ENCODE results near the gene CXorf38. TPM values are rescaled to one million over a fixed set of nuclear protein-coding genes. Genes with fewer than 3 reads are reported as not detected.

CXorf38 gene
- total and polyA plus RNA-seq, 2 experiments from 2014 or later: 6.5 to 8.8 TPM

GRCh38 chrX:40687169-40687568 lies 39.8 kb upstream of the CXorf38 start (continued):
- no peak for TF ChIP-seq ZNF462 (CRISPR knock-in tag; IDR thresholded peaks at IDR 0.05)
- TF ChIP-seq ZNF331 (CRISPR knock-in tag; IDR thresholded peaks at IDR 0.05; ENCODE audit: low read depth): no peak
- no peak for TF ChIP-seq JUNB (IDR thresholded peaks at IDR 0.05; ENCODE audit: unreplicated experiment)
- TF ChIP-seq EZH2phosphoT487 (IDR thresholded peaks at IDR 0.05; ENCODE audit: unreplicated experiment): no peak
- TF ChIP-seq, protein P1, sequence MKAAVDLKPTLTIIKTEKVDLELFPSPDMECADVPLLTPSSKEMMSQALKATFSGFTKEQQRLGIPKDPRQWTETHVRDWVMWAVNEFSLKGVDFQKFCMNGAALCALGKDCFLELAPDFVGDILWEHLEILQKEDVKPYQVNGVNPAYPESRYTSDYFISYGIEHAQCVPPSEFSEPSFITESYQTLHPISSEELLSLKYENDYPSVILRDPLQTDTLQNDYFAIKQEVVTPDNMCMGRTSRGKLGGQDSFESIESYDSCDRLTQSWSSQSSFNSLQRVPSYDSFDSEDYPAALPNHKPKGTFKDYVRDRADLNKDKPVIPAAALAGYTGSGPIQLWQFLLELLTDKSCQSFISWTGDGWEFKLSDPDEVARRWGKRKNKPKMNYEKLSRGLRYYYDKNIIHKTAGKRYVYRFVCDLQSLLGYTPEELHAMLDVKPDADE (IDR thresholded peaks at IDR 0.05): no peak
- TF ChIP-seq POLR2AphosphoS5 (IDR thresholded peaks at IDR 0.05; ENCODE audit: low read depth): no peak

DNA sequence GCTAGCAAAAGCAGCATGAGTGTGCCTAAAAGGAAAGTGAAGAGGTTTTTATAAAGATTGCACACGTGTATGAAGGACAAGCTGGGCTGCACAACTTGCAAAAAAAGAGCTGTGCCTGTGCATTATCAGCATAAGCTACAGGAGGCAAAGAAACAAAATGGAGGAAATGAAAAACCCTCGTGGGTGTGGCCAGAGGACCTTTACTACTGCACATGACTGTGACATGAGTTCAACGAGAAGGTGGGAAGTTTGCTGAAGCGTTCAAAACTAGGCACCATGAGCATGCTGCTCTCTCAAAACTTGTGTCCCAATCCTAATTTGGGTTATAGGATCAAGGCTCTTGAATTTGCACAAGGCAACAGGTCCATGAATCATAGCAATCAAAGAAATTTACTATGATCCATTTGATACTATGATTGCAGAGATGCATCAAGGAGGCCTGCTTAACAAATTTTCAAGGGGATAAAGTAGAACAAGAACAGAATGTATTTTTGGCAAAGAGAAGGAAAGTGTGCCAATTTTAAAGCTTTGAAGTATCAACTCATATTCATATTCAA lies 38.1 kb upstream of the CXorf38 start:
- Mint-ChIP-seq H3K9me3 (no peaks in the 10 kb centered on the region), H3K27ac (no peak overlapping the region), H3K27me3 (ENCODE audit: insufficient read depth, low read depth, poor library complexity) (no peaks in the 10 kb centered on the region), H3K4me3 (no peak overlapping the region), H3K4me1 (peaks cover 3% of the 10 kb centered on the region; the same call in 2 of the 3 replicates), H3K36me3 (ENCODE audit: low read depth) (peaks cover 71% of the 10 kb centered on the region)
- Histone ChIP-seq H3K4me2 (no peak overlapping the region), H3K27me3 (ENCODE audit: insufficient read depth) (no peaks in the 10 kb centered on the region), H3K79me2 (replicated peaks; ENCODE audit: insufficient read depth) (0 out of 2 replicates have a peak, but pooled peaks cover 9% of the 10 kb centered on the region), H3K27ac (ENCODE audit: low read depth) (peak overlapping the region; percentile 66; the same call in 1 of the 2 replicates), H4K20me1 (replicated peaks; ENCODE audit: insufficient read depth) (peaks cover 5% of the 10 kb centered on the region; the same call in 1 of the 2 replicates), H2AFZ (no peak overlapping the region), H3F3A (replicated peaks; ENCODE audit: low read depth) (no peaks in the 10 kb centered on the region), H3K4me1 (ENCODE audit: insufficient read depth) (no peaks in the 10 kb centered on the region), H3K9me2 (ENCODE audit: insufficient read depth) (no peaks in the 10 kb centered on the region), H3K4me3 (no peak overlapping the region), H3K36me3 (ENCODE audit: insufficient read depth) (peaks cover 25% of the 10 kb centered on the region)
- DNase-seq (ENCODE audit: low spot score) (no peak), ATAC-seq (no peak)
- no peak for TF ChIP-seq STAT1 (IDR thresholded peaks at IDR 0.05; ENCODE audit: unreplicated experiment)
- TF ChIP-seq ZNF114 (CRISPR knock-in tag; IDR thresholded peaks at IDR 0.05): no peak
- TF ChIP-seq EZH2 (IDR thresholded peaks at IDR 0.05; ENCODE audit: low read depth, unreplicated experiment): no peak
- TF ChIP-seq JUNB (IDR thresholded peaks at IDR 0.05; ENCODE audit: unreplicated experiment): no peak
- TF ChIP-seq ZNF331 (CRISPR knock-in tag; IDR thresholded peaks at IDR 0.05; ENCODE audit: low read depth): no peak
- TF ChIP-seq CREB1 (CRISPR knock-in tag; IDR thresholded peaks at IDR 0.05; ENCODE audit: low read depth): no peak
- TF ChIP-seq, protein P1 (IDR thresholded peaks at IDR 0.05): no peak
- no peak for TF ChIP-seq EZH2phosphoT487 (IDR thresholded peaks at IDR 0.05; ENCODE audit: unreplicated experiment)
- TF ChIP-seq NANOG (IDR thresholded peaks at IDR 0.05; ENCODE audit: borderline replicate concordance): no peak
- no peak for TF ChIP-seq POLR2AphosphoS5 (IDR thresholded peaks at IDR 0.05; ENCODE audit: low read depth)
- no peak for TF ChIP-seq REST (IDR thresholded peaks at IDR 0.05; ENCODE audit: unreplicated experiment)

All from GM23338 (cell line).